Dendritic cell treated with granulocyte-macrophage colony-stimulating factor and Interleukin-4, amounts not matched to agents 40 ng/mL and 50 ng/mL, for 4 days (primary cell): ENCODE results near the gene PARVG.

ENCODE experiments used
- H3K27ac Mint-ChIP-seq: one replicate; pipeline ENCODE4 v1.8.0; 2022; ENCODE audit warnings: mild to moderate bottlenecking, mixed read lengths
- H3K27me3 Mint-ChIP-seq: one replicate; pipeline ENCODE4 v1.8.0; 2022; ENCODE audit warnings: mild to moderate bottlenecking, mixed read lengths
- H3K36me3 Mint-ChIP-seq: one replicate; pipeline ENCODE4 v1.8.0; 2022; ENCODE audit warnings: low read depth, mixed read lengths
- H3K4me1 Mint-ChIP-seq: one replicate; pipeline ENCODE4 v1.8.0; 2022; ENCODE audit warnings: low read depth, mixed read lengths
- H3K4me3 Mint-ChIP-seq: one replicate; pipeline ENCODE4 v1.8.0; 2022; ENCODE audit warnings: mild to moderate bottlenecking, moderate library complexity, mixed read lengths
- H3K9me3 Mint-ChIP-seq: one replicate; pipeline ENCODE4 v1.8.0; 2022; ENCODE audit warnings: mixed read lengths
- intact Hi-C: fragments of 100-400 bp; cut with micrococcal nuclease; formaldehyde crosslinking; loops from one replicate; pipeline ENCODE4 v1.15.0; 2022

PARVG gene

GRCh38 chr22:44200451-44200850 is 19.7 kb downstream of the PARVG start:
- H3K27me3 Mint-ChIP-seq, result no peaks in the 10 kb centered on the region
- no peaks in the 10 kb centered on the region for H3K9me3 Mint-ChIP-seq
- peak overlapping the region; percentile 54 for H3K27ac Mint-ChIP-seq
- peaks cover 30% of the 10 kb centered on the region for H3K4me1 Mint-ChIP-seq
- intact Hi-C loops, result no loop called here
- H3K4me3 Mint-ChIP-seq, result no peak overlapping the region
- H3K36me3 Mint-ChIP-seq, result peaks cover 97% of the 10 kb centered on the region

- H3K9me3 Mint-ChIP-seq, result no peaks in the 10 kb centered on the region
- peaks cover 97% of the 10 kb centered on the region for H3K36me3 Mint-ChIP-seq
- peaks cover 34% of the 10 kb centered on the region for H3K4me1 Mint-ChIP-seq
- H3K27me3 Mint-ChIP-seq, result no peaks in the 10 kb centered on the region
- peak overlapping the region; percentile 54 for H3K27ac Mint-ChIP-seq
- intact Hi-C loops, result no loop called here
- H3K4me3 Mint-ChIP-seq, result no peak overlapping the region
These were observed 20.3 kb downstream of the PARVG start for GRCh38 chr22:44200855-44201550.

DNA sequence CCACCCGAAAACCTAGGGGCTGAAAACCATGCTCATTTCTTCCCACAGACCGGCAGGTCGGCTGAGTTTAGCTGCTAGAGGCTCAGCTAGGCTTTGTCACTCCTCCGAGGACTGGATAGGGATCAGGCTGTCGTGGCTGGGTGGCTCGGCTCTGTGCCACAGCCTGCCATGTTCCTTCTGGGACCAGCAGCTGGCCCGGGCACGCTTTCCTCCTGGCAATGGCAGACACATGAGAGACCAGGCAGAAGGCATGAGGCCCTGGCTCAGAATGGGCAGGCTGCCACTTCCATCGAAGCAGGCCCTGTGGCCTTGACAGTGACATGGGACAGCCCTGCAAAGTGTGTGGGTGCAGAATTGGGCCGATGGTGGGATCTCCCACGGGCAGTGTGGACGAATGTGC is 20.9 kb downstream of the PARVG start:
- intact Hi-C loops, result no loop called here
- Mint-ChIP-seq H3K27ac (no peak overlapping the region), H3K9me3 (no peaks in the 10 kb centered on the region), H3K36me3 (peaks cover 97% of the 10 kb centered on the region), H3K27me3 (no peaks in the 10 kb centered on the region), H3K4me1 (peaks cover 34% of the 10 kb centered on the region), H3K4me3 (no peak overlapping the region)

GRCh38 chr22:44202261-44202789 is 21.6 kb downstream of the PARVG start:
- intact Hi-C loops, result no loop called here
- H3K9me3 Mint-ChIP-seq, result no peaks in the 10 kb centered on the region
- H3K4me3 Mint-ChIP-seq, result no peak overlapping the region
- H3K27ac Mint-ChIP-seq, result no peak overlapping the region
- no peaks in the 10 kb centered on the region for H3K27me3 Mint-ChIP-seq
- peaks cover 95% of the 10 kb centered on the region for H3K36me3 Mint-ChIP-seq
- peaks cover 34% of the 10 kb centered on the region for H3K4me1 Mint-ChIP-seq

- no peak overlapping the region for H3K27ac Mint-ChIP-seq
These were observed 22.5 kb downstream of the PARVG start for GRCh38 chr22:44203203-44203602.

GRCh38 chr22:44204739-44205515 is 24.2 kb downstream of the PARVG start:
- Mint-ChIP-seq H3K27me3 (no peaks in the 10 kb centered on the region), H3K27ac (no peak overlapping the region), H3K9me3 (no peaks in the 10 kb centered on the region), H3K36me3 (peaks cover 71% of the 10 kb centered on the region), H3K4me1 (peaks cover 35% of the 10 kb centered on the region), H3K4me3 (no peak overlapping the region)
- intact Hi-C loops, result no loop called here

More at GRCh38 chr22:44203203-44203602, 22.5 kb downstream of the PARVG start:
- intact Hi-C loops, result no loop called here
- H3K4me1 Mint-ChIP-seq, result peaks cover 42% of the 10 kb centered on the region
- H3K27me3 Mint-ChIP-seq, result no peaks in the 10 kb centered on the region
- H3K9me3 Mint-ChIP-seq, result no peaks in the 10 kb centered on the region
- H3K4me3 Mint-ChIP-seq, result no peak overlapping the region
- H3K36me3 Mint-ChIP-seq, result peaks cover 88% of the 10 kb centered on the region

GRCh38 chr22:44205516-44206329 is 25.0 kb downstream of the PARVG start:
- Mint-ChIP-seq H3K4me1 (peaks cover 29% of the 10 kb centered on the region), H3K27ac (no peak overlapping the region), H3K9me3 (no peaks in the 10 kb centered on the region), H3K27me3 (no peaks in the 10 kb centered on the region), H3K4me3 (no peak overlapping the region), H3K36me3 (peaks cover 63% of the 10 kb centered on the region)
- intact Hi-C loops, result no loop called here

DNA sequence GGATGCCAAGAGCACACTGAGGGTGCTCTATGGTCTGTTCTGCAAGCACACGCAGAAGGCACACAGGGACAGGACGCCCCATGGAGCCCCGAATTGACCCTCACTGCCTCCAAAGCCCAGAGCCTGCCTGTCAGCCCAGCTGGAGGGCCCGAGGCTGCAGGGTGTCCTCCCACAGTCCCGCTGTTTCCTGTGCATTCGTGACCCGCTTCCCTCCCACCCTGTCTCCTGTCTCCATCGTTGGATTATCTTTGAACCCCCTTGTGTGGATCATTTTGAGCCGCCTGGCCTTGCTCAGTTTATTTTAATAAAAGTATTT is 25.6 kb downstream of the PARVG start:
- Mint-ChIP-seq H3K27ac (no peak overlapping the region), H3K9me3 (no peaks in the 10 kb centered on the region), H3K36me3 (peaks cover 58% of the 10 kb centered on the region), H3K27me3 (no peaks in the 10 kb centered on the region), H3K4me1 (peaks cover 28% of the 10 kb centered on the region), H3K4me3 (no peak overlapping the region)
- intact Hi-C loops, result no loop called here

DNA sequence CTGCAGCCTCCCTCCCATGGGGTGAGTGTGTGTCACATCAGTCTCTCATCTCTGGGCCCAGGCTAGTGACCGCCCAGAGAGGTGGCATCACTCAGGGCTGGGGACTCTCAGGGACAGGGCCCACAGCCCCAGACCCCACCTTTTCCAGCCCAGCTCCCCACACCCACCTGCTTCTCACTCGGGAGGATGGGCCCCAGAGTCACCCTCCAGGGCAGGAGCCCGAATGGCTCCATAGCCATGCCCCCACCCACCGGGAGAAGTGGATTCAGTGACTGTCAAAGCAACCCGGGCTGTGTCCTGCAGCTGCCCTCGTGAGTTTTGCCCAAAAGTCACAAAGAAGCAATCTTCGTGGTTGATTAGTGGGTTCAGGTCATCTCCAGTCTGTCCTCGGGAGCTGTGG is 26.0 kb downstream of the PARVG start:
- Mint-ChIP-seq H3K27me3 (no peaks in the 10 kb centered on the region), H3K4me1 (peaks cover 32% of the 10 kb centered on the region), H3K9me3 (no peaks in the 10 kb centered on the region), H3K27ac (no peak overlapping the region), H3K36me3 (peaks cover 58% of the 10 kb centered on the region), H3K4me3 (no peak overlapping the region)
- intact Hi-C loops, result no loop called here

GRCh38 chr22:44207173-44207980 is 26.7 kb downstream of the PARVG start:
- Mint-ChIP-seq H3K27me3 (no peaks in the 10 kb centered on the region), H3K4me3 (no peak overlapping the region), H3K36me3 (peaks cover 52% of the 10 kb centered on the region), H3K9me3 (no peaks in the 10 kb centered on the region), H3K27ac (no peak overlapping the region), H3K4me1 (peaks cover 35% of the 10 kb centered on the region)
- intact Hi-C loops, result no loop called here

- Mint-ChIP-seq H3K36me3 (peaks cover 46% of the 10 kb centered on the region), H3K4me1 (peaks cover 35% of the 10 kb centered on the region), H3K27me3 (no peaks in the 10 kb centered on the region), H3K9me3 (no peaks in the 10 kb centered on the region), H3K27ac (no peak overlapping the region), H3K4me3 (no peak overlapping the region)
- intact Hi-C loops, result no loop called here
These were observed 27.2 kb downstream of the PARVG start for GRCh38 chr22:44207981-44208317.

GRCh38 chr22:44209343-44209742 is 28.6 kb downstream of the PARVG start:
- H3K27me3 Mint-ChIP-seq, result no peaks in the 10 kb centered on the region
- H3K27ac Mint-ChIP-seq, result no peak overlapping the region

DNA sequence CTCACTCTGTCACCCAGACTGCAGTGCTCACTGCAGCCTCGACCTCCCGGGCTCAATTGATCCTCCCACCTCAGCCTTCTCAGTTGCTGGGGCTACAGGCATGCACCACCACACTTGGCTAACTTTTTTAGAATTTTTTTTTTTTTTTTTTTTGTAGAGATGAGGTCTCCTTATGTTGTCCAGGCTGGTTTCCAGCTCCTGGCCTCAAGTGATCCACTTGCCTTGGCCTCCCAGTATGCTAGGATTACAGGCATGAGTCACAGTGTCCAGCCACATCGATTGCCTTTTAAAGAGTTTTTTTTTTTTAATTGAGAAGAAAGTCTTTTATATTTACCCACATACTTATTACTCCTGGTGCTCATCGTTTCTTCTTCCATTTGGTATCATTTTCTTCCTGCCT is 30.0 kb downstream of the PARVG start:
- Mint-ChIP-seq H3K36me3 (peaks cover 19% of the 10 kb centered on the region), H3K9me3 (no peaks in the 10 kb centered on the region), H3K27ac (no peak overlapping the region), H3K4me3 (no peak overlapping the region), H3K27me3 (no peaks in the 10 kb centered on the region), H3K4me1 (peaks cover 28% of the 10 kb centered on the region)
- intact Hi-C loops, result no loop called here

More at GRCh38 chr22:44209343-44209742, 28.6 kb downstream of the PARVG start:
- peaks cover 32% of the 10 kb centered on the region for H3K36me3 Mint-ChIP-seq
- H3K9me3 Mint-ChIP-seq, result no peaks in the 10 kb centered on the region
- intact Hi-C loops, result no loop called here
- H3K4me1 Mint-ChIP-seq, result peaks cover 35% of the 10 kb centered on the region
- no peak overlapping the region for H3K4me3 Mint-ChIP-seq
